Measurements from ENCODE around the gene KCNT2. TPM values are rescaled to one million over a fixed set of nuclear protein-coding genes. Genes with fewer than 3 reads are reported as not detected.

Gene KCNT2
- polyA plus RNA-seq, 1 donor from 2014 or later = 21.4 TPM

- no peak overlapping the region for H2AFZ ChIP-seq (ENCODE audit: low read depth, low read length)
- H3K36me3 ChIP-seq (ENCODE audit: insufficient read depth, low read length) = no peaks in the 10 kb centered on the region
- TF ChIP-seq CTCF (IDR thresholded peaks at IDR 0.05; ENCODE audit: poor library complexity, severe bottlenecking) (no peak), POLR2AphosphoS5 (IDR thresholded peaks at IDR 0.05) (no peak), REST (IDR thresholded peaks at IDR 0.05; ENCODE audit: borderline replicate concordance) (no peak), TAF1 (IDR thresholded peaks at IDR 0.05; ENCODE audit: low read depth) (no peak), RAD21 (conservative IDR thresholded peaks at IDR 0.05) (no peak), SMC3 (conservative IDR thresholded peaks at IDR 0.05; ENCODE audit: poor library complexity) (no peak), EZH2 (IDR thresholded peaks at IDR 0.05; ENCODE audit: borderline replicate concordance, insufficient read depth, low read length, poor library complexity, severe bottlenecking) (no peak), MXI1 (conservative IDR thresholded peaks at IDR 0.05; ENCODE audit: poor library complexity, severe bottlenecking) (no peak), EP300 (conservative IDR thresholded peaks at IDR 0.05; ENCODE audit: poor library complexity, severe bottlenecking) (no peak)
- H4K20me1 ChIP-seq (ENCODE audit: insufficient read depth) = no peaks in the 10 kb centered on the region
- H3K79me2 ChIP-seq (replicated peaks; ENCODE audit: insufficient read depth, low read length) = no peaks in the 10 kb centered on the region
- no peaks in the 10 kb centered on the region for H3K27me3 ChIP-seq (ENCODE audit: insufficient read depth, low read depth, low read length)
- H3F3A ChIP-seq (ENCODE audit: insufficient read depth, low read length, poor library complexity, severe bottlenecking) = no peaks in the 10 kb centered on the region
- H3K9me2 ChIP-seq (ENCODE audit: insufficient read depth, low read length) = no peaks in the 10 kb centered on the region
- no peak overlapping the region for H3K4me2 ChIP-seq (ENCODE audit: low read length)
- no peak overlapping the region for H3K4me3 ChIP-seq (ENCODE audit: low read length)
- no peak overlapping the region for H3K9ac ChIP-seq (ENCODE audit: low read length)
- H3K9me3 ChIP-seq (ENCODE audit: low read length) = no peaks in the 10 kb centered on the region
- no peak overlapping the region for H3K27ac ChIP-seq (ENCODE audit: low read length)
These were observed 200.7 kb downstream of the KCNT2 start for GRCh38 chr1:196407358-196408051.

GRCh38 chr1:196405839-196406238 lies 202.4 kb downstream of the KCNT2 start:
- H3K36me3 ChIP-seq (ENCODE audit: insufficient read depth, low read length) = no peaks in the 10 kb centered on the region
- H3K4me3 ChIP-seq (ENCODE audit: low read length) = no peak overlapping the region
- no peak overlapping the region for H2AFZ ChIP-seq (ENCODE audit: low read depth, low read length)
- no peak overlapping the region for H3K9ac ChIP-seq (ENCODE audit: low read length)
- H3K27me3 ChIP-seq (ENCODE audit: insufficient read depth, low read depth, low read length) = no peaks in the 10 kb centered on the region
- no peaks in the 10 kb centered on the region for H3K9me2 ChIP-seq (ENCODE audit: insufficient read depth, low read length)
- H3K9me3 ChIP-seq (ENCODE audit: low read length) = no peaks in the 10 kb centered on the region
- no peaks in the 10 kb centered on the region for H3K79me2 ChIP-seq (replicated peaks; ENCODE audit: insufficient read depth, low read length)
- H3F3A ChIP-seq (ENCODE audit: insufficient read depth, low read length, poor library complexity, severe bottlenecking) = no peaks in the 10 kb centered on the region
- TF ChIP-seq CTCF (IDR thresholded peaks at IDR 0.05; ENCODE audit: poor library complexity, severe bottlenecking) (no peak), SMC3 (conservative IDR thresholded peaks at IDR 0.05; ENCODE audit: poor library complexity) (no peak), REST (IDR thresholded peaks at IDR 0.05; ENCODE audit: borderline replicate concordance) (no peak), EZH2 (IDR thresholded peaks at IDR 0.05; ENCODE audit: borderline replicate concordance, insufficient read depth, low read length, poor library complexity, severe bottlenecking) (no peak), POLR2AphosphoS5 (IDR thresholded peaks at IDR 0.05) (no peak), RAD21 (conservative IDR thresholded peaks at IDR 0.05) (no peak), MXI1 (conservative IDR thresholded peaks at IDR 0.05; ENCODE audit: poor library complexity, severe bottlenecking) (no peak), TAF1 (IDR thresholded peaks at IDR 0.05; ENCODE audit: low read depth) (no peak), EP300 (conservative IDR thresholded peaks at IDR 0.05; ENCODE audit: poor library complexity, severe bottlenecking) (no peak)
- H3K27ac ChIP-seq (ENCODE audit: low read length) = no peak overlapping the region
- H3K4me2 ChIP-seq (ENCODE audit: low read length) = no peak overlapping the region
- no peaks in the 10 kb centered on the region for H4K20me1 ChIP-seq (ENCODE audit: insufficient read depth)

Measured in neural cell (in vitro differentiated cells).